CD4-positive, alpha-beta T cell treated with Interleukin-10 for 1 hour (primary cell): ENCODE data around the gene PRR5.
"Not testable (repeated sequence)": the region's sequence is repeated elsewhere in the genome, so short reads cannot be mapped to it uniquely, and the experiment has no call there.

Source experiments
- DNase-seq: peaks from one replicate; pipeline ENCODE4 v3.0.0-alpha.2; 2020

Gene PRR5

DNA sequence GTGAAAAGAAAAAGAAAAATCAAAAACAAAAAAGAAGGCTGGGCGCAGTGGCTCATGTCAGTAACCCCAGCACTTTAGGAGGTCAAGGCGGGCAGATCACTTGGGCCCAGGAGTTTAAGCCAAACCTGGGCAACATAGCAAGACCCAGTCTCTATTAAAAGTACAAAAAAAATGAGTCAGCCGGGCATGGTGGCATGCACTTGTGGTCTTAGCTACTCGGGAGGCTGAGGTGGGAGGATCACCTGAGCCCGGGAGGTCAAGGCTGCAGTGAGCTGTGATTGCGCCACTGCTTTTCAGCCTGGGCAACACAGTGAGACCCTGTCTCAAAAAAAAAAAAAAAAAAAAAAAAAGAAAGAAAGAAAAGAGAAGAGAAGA lies 26.0 kb upstream of the PRR5 start:
- not testable (repeated sequence) for DNase-seq

DNA sequence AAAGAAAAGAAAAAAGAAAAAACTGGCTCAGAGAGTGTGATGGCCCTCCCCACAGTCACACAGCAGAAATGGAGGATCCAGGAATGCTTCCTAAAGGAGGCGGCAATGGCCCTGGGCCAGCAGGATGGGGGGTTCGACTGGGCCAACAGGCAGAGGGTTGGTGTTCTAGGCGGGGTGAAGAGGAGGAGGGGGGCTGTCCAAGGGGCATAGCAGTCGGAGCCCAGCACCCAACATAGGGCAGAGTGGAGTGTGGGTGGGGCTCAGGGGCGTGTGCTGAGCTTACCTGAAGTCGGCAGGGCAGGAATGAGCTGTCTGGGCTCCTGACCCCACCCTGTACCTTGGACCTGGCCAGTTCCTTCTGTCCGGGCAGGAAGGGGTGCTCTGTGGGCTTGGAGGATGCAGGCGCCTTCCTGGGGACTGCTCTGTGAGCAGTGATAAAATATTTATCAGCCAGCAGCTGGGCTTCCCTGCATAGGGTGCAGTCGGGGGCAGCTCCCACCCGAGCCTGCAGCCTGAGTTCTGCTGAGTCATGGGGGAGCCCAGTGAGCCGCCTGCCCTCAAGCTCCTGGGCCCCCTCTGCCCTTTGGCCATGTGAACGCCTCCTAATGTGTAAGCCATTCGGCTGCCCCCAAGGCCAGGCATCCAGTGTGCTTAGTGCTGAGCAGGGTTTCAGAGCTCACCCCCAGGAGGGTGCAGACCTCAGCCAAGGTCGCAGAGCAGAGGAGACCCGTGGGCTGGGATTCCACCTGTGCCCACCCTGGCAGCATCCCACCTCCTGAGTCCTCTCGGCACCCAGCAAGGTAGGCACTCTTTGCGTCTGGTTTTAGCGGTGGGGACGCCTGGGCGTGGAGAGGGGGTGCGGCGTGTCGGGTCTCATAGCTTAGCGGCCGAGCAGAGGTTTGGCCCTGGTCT lies 25.3 kb upstream of the PRR5 start:
- DNase-seq: no peak

DNA sequence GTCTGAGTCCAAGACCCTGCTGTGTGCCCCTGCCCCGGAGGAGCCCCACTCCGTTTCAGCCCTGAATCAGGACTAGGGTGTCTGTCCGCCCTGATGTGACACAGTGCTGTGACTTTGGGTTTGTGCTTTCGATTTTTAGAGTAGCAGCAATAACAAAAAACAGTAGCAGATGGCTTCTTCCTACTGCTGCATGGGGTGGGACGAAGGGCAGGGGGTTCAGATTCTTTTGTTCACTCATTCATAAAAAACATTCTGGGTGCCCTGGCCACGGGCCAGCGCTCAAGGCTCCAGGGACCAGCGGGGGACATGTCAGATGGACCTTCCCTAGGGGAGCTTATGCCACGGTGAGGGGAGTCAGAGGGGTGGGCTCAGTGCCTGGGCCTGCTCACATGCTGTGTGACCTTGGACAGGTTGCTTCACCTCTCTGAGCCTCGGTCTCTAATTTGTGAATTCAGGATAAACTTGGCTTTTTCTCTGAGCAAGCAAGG lies 24.6 kb upstream of the PRR5 start:
- no peak for DNase-seq

DNA sequence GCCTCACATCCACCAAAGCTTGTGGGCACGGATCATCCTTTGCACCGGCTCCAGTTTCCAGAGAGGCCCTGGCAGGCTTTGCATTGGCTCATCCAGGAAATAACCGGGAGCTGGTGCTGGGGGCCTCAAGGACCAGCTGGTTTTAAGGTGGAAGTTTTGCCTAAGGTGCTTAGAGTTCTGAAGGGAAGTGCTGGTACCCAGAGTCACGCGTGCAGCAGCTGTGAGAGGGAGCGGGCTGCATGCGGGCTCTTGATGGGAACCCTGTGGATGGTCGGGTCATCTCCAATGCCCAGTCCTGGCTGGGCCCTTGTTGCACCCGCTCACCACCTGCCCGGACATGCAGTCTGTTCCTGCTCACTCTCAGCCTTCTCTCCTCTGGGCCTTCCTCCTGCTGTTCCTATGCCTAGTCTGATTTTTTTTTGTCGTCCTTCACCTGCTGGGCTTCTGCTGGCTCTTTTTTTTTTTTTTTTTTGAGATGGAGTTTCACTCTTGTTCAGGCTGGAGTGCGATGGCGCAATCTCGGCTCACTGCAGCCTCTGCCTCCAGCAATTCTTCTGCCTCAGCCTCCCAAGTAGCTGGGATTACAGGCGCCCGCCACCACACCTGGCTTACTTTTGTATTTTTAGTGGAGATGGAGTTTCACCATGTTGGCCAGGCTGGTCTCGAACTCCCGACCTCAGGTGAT lies 24.0 kb upstream of the PRR5 start:
- DNase-seq: no peak

DNA sequence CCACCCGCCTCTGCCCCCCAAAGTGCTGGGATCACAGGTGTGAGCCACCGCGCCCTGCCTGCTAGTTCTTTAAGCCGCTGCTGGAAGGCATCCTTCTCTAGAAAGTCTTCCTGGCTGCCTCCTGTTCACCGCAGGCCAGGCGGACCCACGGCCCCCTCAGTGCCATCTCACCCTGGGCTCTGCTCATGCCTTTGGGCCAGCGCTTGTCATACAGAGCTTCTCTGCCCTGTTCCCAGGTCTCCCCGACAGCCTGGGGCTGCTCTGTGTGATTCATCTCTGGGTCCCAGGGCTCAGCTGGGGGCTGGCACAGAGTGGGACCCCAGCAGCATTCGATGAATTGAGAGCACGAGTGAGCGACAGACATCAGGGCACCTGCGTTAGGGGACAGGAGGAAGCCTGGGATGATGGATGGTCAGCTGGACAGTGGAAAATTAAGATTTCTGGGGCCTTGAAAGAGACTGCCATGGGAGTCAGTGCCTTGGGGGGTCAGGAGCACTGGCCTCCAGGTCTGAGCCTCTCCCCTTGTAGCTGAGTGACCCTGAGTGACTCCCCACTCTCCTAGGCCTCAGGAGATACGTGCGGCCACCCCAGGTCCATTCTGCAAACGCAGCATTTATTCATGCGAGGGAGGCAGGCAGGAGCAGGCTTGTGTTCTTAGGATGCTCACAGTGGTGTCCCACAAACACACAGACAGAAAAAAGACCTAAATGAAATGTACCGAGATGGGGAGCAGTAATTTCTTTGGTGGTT lies 23.3 kb upstream of the PRR5 start:
- DNase-seq: no peak

DNA sequence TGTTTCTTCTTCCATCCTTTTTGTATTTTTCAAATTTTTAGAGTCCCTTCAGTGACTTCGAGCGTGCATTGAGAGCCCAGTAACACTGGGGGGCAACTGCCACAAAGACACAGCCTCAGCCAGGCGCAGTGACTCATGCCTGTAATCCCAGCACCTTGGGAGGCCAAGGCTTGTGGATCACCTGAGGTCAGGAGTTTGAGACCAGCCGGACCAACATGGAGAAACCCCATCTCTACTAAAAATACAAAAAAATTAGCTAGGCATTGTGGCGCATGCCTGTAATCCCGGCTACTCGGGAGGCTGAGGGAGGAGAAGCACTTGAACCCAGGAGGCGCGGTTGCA lies 22.7 kb upstream of the PRR5 start:
- not testable (repeated sequence) for DNase-seq

DNA sequence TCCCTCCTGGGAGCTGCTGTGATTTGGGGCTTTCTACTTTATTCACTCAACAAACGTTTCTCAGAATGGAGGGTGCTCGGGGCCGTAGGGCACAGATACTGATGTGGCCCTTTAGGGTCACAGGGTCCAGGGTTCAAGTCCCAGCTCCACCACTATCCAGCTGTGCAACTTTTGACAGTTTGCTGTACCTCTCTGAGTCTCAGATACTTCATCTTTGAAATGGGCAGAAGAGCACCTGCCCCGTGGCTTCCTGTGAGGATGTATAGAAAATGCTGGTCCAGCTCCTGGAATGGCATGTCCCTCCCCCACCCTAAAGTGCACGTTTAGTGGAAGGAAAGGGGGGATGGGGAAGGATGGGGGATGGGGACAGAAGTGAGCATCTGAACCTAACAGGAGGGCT lies 21.9 kb upstream of the PRR5 start:
- DNase-seq: no peak

DNA sequence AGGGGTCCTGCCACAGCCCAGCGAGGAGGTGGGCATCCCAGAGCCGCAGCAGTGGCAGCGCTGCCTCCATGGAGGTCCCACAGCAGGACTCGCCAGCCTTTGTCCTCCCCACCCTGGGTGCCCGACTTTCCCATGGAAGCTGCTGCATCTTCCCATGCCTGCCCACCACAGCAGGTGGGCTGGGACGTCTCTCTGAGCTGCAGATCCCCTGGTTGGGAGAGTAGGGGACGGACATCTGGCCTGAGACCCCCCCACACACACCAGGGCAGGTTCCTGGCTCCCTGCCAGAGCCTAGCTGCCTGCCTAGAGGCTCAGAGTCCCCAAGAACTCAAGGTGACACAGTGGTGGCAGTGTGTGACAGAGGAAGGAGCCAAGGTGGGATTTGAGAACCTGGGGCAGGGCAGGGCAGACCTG lies 21.5 kb upstream of the PRR5 start:
- no peak for DNase-seq

DNA sequence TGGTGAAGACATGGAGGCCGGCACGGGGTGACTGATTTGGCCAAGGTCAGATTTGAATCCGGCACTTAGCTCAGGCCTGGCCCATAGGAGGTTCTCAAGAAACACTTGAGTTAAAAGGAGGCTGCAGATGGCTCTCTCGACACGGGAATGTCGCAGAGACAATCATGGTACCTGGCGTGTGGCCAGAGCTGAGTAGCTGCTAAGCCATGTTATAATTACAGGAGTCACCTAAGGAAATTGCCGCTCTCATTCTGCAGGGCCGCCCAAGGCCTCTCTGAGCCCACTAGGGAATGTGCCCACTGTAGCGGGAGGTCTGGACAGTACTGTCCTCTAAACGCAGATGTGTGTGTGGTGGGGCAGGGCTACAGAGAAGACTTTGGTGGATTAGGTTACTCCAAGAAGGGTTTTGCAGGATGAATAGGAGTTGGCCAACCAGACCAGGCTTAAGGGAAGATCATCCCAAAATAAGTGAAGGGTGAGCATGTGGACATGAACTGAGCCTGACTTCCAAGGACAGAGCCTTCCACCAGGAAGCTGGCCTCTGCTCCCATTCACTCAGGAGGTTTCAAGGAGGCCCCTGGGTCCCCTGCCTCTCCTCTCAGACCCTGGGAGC lies 19.3 kb upstream of the PRR5 start:
- no peak for DNase-seq

DNA sequence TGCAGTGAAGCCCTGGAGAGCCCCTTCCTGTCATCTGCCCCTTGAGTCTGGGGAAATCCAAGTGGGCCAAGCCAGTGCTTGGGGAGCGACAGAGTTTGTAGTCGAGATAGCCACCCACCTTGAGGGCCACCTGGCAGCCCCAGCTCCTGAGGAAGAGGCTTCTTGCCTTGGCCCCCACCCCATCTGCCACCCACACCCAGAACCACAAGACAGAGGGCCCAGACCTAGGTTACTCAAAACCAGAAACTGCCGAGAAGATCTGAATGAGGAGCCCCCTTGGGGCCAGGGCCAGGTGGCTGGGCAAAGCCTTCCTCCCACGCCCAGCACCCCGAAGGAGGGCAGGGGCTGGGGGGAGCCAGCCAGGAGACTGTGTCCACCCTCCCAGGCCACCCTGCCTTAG lies 18.8 kb upstream of the PRR5 start:
- DNase-seq: no peak

DNA sequence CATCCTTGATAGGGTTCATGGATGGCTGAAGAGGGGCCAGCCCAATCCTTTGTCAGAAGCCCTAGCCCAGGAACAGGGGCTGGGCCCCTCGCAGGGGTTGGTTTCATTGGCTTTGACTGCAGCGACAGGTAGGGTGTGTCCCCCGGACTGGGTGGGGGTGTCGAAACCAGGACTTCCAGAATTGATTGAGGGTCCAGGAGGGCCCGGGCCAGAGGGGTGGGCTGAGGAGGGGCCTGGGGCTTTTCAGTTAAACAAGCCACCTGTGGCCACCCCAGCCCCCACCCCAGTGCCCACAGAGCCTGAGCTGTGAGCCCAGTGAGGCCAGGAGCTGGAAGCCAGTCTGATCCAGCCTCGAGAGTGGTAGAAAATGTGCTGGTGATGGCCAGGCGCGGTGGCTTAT lies 18.1 kb upstream of the PRR5 start:
- no peak for DNase-seq

DNA sequence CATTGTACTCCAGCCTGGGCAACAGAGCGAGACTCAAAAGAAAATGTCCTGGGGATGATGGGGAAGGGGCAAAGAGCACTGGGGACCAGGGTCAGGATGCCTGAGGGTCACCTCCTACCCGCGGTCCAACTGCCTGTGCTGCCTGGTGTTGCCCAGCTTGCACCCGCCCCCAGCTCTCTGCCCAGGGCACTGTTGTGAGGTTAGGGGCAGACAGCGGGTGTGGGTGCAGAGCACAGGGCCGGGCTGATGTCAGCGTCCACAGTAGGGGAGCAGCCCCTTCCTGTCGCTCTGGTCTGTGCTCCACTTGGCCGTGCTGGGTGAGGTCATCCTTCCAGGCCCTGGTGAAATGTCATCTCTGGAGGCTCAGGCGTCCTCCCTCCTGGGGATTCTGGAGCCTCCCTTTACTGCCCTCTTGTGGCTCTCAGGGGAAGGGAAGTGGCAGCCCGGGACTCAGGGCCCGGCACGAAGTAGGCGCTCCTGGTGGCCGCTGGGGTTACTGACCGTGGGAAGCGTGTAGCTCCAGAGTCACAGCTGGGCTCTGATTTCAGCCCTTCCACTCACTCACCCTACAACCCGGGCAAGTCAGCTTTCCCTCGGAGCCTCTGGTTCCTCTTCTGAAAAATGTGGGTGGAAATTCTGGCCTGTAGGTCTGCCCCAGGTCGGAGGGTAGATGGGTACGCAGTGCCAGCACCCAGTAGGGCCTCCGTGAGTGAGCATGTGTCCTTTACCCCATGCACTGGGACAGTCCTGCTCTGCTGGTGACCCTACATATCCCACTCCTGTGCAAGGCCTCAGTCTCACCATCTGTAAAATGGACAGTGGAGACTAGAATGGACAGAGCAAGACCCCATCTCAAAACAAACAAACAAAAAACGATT lies 17.3 kb upstream of the PRR5 start:
- DNase-seq: peak; percentile 90

DNA sequence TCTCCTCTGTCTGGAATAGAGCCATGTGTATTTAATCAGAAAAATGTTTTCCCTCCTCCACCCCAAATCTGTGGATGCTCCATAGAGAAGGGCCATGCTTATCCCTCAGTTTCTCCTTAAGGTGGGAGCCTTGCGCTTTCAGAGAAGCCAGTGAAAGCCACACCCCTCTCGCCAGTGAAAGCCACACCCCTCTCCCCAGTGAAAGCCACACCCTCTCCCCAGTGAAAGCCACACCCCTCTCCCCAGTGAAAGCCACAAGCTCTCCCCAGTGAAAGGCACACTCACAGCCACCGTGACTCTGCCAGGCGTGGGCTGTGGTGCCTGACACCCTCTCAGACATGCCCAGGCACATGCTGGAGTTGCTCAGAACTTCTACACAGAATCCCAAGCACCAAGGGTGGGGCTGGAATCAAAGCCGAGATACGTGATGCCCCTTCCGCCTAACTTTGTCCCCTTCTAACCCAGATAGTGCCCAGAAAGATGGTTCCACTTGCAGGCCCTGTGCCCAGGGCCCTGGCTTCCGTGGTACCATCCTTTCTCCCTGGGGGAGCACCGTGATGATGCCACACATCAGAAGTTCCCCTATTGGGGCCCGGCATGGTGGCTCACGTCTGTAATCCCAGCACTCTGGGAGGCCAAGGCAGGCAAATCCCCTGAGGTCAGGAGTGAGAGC lies 16.5 kb upstream of the PRR5 start:
- peak; percentile 91 for DNase-seq

DNA sequence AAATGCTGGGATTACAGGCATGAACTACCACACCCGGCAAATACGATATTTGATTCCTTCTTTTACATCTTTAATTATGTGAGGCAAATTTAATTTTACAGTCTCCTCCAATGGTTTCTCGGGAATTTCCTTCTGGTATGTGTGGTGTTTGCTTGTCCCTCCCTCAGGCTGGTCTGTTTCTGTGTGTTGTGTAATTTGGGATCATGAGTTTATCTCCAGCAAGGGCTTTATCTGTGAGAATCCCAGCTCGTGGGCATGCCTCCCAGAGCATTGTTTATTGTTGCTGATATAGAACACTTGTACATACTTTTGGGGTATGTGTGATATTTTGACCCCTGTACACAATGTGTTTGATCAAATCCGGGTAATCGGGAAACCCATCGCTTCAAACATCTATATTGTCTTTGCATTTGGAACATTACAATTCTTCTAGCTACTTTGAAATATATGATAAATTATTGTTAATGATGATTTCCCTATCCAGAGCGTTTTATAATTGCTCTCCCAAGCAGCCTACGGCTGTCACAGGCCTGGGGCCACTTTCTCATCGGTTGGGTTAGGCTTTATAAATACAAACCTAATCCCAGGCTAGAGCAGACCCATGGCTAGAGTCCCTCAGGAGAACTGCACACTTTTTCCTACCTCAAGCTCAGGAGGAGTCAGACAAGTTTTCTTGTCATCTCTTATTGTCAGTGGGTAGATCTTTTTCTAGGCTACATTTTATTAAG lies 15.0 kb upstream of the PRR5 start:
- DNase-seq: no peak

DNA sequence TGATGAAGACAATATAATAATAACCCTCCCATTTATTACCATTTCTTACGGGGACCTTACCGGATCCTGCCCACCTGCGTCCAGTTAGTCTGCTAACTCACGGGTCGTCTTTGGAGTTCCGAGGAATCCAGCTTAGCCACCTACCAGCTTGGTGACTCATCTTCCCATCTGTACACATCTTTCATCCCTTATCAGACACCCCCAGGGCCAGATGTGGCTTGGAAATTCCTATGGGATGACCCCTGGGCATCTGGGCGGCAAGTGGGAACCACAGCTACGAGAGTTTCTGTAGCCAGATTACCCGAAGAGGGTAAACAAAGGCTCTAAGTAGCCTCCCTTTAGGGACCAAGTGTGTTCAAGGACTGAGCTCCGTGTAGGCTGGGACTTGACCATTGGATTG lies 12.8 kb upstream of the PRR5 start:
- DNase-seq: no peak

DNA sequence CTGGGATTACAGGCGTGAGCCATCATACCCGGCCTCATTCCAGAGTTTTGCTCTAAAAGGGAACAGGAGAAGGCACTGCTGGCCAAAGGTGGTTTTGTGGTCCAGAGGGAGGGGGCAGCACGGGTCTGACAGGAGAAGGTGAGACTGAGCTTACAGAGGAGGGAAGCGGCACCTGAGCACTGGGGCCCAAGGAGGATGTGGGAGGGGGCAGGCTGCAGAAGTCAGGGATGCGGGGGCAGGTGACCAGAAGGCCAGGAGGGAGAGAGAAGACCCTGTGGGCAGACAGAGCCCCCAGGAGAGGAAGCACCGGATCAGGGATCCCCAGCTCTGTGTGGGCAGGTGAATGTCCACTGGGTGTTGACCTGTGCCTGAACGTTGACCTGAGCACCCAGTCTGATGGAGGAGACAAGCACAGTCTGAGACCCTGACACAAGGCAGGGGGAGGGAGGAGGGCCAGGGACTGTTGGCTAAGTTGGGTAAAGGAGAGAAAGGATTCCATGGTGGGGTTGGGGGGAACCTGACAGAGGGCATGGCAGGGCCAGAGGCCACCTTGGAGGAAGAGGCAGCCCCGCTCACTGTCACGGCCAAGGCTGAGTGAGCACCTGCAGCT lies 12.0 kb upstream of the PRR5 start:
- no peak for DNase-seq

DNA sequence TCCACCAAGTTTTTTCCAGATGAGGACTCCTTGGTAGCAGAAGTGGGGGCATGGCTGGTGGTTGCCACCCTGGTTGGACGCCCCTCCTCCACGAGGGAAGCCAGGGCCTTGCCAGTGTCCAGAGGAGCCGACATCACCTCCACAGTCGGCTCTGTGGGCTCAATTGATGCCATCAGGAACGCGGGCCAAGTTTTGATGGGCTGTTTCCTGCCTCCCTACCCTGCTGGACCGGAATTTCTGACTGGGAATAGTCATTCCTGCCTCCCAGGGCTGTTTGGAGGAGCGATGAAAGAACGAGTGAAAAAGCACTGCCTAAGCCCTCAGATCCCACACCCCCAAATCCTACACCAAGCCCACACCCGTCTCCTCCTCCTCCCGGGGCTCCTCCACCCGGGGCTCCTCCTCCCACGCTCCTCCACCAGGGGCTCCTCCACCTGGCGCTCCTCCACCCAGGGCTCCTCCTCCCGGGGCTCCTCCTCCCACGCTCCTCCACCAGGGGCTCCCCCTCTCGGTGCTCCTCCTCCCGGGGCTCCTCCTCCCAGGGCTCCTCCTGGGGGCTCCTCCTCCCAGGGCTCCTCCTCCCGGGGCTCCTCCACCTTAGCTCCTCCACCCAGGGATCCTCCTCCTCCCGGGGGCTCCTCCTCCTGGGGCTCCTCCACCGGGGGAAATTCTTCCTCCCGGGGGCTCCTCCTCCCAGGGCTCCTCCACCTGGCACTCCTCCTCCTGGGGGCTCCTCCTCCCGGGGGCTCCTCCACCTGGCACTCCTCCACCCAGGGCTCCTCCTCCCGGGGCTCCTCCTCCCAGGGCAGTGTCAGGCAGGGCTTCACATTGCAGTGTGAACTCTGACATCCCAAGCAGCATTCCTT lies 10.0 kb upstream of the PRR5 start:
- no peak for DNase-seq

DNA sequence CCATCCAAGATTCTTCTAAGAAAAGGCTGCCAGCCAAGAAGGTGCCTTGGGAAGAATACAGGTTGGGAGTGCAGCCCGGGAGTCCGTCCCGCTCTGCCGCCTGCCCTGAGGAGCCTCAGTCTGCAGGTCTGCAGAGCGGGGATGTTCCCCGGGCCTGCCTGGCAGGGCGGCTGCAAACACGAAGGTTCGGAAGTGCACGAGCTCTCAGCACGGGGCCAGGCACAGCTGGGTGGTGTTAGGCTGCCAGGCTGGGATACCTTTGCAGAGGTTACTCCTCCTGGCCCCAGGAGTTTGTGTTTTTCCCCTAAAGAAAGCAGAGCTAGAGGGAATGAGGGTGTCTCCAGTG lies 9.4 kb upstream of the PRR5 start:
- no peak for DNase-seq

DNA sequence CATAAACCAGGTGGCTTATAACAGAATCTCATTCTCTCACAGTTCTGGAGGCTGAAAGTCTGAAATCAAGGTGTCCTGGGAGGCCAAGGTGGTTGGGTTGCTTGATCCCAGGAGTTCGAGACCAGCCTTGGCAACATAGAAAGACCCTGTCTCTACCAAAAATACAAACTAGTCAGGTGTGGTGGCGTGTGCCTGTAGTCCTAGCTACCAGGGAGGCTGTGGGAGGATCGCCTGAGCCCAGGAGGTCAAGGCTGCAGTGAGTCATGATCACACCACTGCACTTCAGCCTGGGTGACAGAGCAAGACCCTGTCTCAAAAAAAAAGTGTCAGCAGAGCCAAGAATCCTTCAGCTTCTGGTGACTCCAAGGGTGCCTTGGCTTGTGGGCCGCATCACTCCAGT lies 8.9 kb upstream of the PRR5 start:
- DNase-seq: no peak

DNA sequence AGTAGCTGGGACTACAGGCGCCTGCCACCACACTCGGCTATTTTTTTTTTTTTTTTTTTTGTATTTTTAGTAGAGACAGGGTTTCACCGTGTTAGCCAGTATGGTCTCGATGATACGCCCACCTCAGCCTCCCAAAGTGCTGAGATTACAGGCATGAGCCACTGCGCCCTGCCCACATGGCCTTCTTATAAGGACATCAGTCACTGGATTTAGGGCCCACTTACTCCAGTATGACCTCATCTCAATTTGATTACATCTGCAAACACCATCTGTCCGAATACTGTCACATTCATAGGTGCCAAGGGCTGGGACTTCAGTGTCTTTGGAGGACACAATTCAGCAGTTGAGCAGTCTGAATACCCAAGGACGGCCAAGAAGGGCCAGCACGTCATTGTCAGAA lies 8.2 kb upstream of the PRR5 start:
- no peak for DNase-seq
